ENCODE data around the gene SAXO1.

DNA sequence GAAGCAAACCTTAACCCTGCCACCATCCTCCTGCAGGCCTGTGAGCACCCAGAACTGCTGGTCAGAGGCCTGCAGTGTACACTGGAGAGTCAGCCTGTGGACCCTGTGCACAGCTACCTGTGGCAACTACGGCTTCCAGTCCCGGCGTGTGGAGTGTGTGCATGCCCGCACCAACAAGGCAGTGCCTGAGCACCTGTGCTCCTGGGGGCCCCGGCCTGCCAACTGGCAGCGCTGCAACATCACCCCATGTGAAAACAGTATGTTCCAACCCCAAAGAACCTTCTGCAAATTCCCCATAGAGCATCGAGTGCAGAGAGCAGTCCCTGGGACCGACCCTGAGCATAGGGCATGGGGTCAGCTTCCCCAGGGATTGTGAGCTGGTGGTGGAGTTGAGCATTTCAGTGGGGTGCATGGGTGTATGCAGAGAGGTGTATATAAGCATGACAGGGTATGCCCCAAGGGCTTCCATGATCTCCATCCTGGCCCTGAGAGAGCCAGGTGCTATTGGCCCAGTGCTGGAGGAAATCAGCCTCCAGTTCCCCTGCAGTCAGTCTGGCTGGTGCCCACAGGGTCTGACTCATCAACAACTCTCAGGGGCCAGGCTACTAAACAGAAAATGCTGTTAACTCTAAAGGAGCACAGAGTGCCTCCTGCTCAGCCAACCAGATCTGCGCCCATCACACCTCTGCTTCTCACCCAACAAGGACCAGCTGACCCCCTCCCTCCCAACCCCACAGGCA lies 126.2 kb downstream of the SAXO1 start:
- no peak for TF ChIP-seq EZH2phosphoT487 (IDR thresholded peaks at IDR 0.05; ENCODE audit: borderline replicate concordance)
- TF ChIP-seq, protein P1, sequence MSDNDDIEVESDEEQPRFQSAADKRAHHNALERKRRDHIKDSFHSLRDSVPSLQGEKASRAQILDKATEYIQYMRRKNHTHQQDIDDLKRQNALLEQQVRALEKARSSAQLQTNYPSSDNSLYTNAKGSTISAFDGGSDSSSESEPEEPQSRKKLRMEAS (IDR thresholded peaks at IDR 0.05) = no peak
- TF ChIP-seq ZNF274 (IDR thresholded peaks at IDR 0.05; ENCODE audit: low read depth, low read length) = no peak
- no peak for TF ChIP-seq POLR2AphosphoS5 (IDR thresholded peaks at IDR 0.05; ENCODE audit: low read depth, low read length)
- no peak for TF ChIP-seq CTCF (IDR thresholded peaks at IDR 0.05 in 2 of 3, conservative IDR thresholded peaks at IDR 0.05 in 1 of 3; ENCODE audit: borderline replicate concordance in 1 of 3, insufficient read depth in 1 of 3, low read depth in 2 of 3, low read length in 2 of 3)
- no peak for TF ChIP-seq POLR2A (IDR thresholded peaks at IDR 0.05; ENCODE audit: borderline replicate concordance, extremely low read depth, insufficient read depth, insufficient read length)
- no peak for TF ChIP-seq SRF (IDR thresholded peaks at IDR 0.05; ENCODE audit: low read depth)

Measured in HCT116 (cell line).